NCI-H460 (cell line): Measurements from ENCODE around the gene ZNF331. TPM values are rescaled to one million over a fixed set of nuclear protein-coding genes. Genes with fewer than 3 reads are reported as not detected.

Experiments
- DNase-seq: peaks from one replicate; pipeline ENCODE4 v3.0.0-alpha.2; 2016; ENCODE audit warnings: low read depth; ENCODE audit errors: extremely low read depth
- total RNA-seq: library from RNA; depleted of rRNA; stranded (reverse); fragments of >200 nt; shearing (Covaris generic); gene quantifications from 2 replicates; pipeline ENCODE4 v1.2.3, GENCODE V29; 2014; rRNA removed

ZNF331 gene
- total RNA-seq, 1 experiment from 2014 or later: 0.07 TPM

GRCh38 chr19:53624771-53625545 is 87.0 kb downstream of the ZNF331 start:
- no peak for DNase-seq

- no peak for DNase-seq
Measured at GRCh38 chr19:53626486-53626885, 88.5 kb downstream of the ZNF331 start.

DNA sequence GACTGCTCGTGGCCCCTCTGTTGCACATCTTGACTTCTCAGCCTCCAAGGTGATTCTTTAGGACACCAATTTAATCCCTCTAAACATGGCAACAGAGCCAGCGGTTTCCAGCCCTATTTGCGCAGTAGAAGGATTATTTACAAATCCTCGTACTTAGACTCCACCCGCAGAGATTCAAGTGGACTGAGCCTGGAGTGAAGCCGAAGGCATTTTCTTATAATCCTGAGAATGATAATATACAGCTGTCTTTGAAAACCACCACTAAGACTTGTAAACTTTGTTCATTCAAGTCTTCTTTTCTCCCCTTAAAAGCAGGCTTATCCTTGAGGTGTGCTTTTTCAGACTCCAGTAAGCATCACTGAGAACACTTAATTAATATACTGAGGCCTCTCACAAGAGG is 89.0 kb downstream of the ZNF331 start:
- no peak for DNase-seq

Other genes starting within 250 kb of the ZNF331 start
- 7.4 and 8.8 TPM in 2 replicates for gene ZNF845, start 204.4 kb upstream of the ZNF331 start, total RNA-seq
- 0.06 and 1.4 TPM in 2 replicates for gene ZNF525, start 172.4 kb upstream of the ZNF331 start, total RNA-seq
- 8.6 and 10.7 TPM in 2 replicates for gene ZNF765, start 143.0 kb upstream of the ZNF331 start, total RNA-seq
- gene ZNF761, start 106.2 kb upstream of the ZNF331 start, total RNA-seq: 7.5 and 10.5 TPM in 2 replicates
- gene ZNF813, start 70.4 kb upstream of the ZNF331 start, total RNA-seq: not detected in 2 replicates
- gene DPRX, start 93.9 kb downstream of the ZNF331 start, total RNA-seq: not detected in 2 replicates